A673 (cell line): ENCODE measurements around the gene MATK. TPM values are rescaled to one million over a fixed set of nuclear protein-coding genes. Genes with fewer than 3 reads are reported as not detected.

Experiments
- BruUV-seq: library from RNA; stranded (reverse); fragments of 400-500 nt; replicated peaks from 2 replicates; lab custom pipeline; 2021; lab: Mats Ljungman, UMichigan
- CTCF ChIA-PET: fragments of 300-600 bp; sonication (Branson Sonifier 250); formaldehyde crosslinking; loops from one replicate; lab custom pipeline; 2022; ENCODE audit warnings: antibody characterized with exemption; lab: Charles Lee
- POLR2A ChIA-PET: fragments of 300-600 bp; sonication (Branson Sonifier 250); formaldehyde crosslinking; loops from one replicate; lab custom pipeline; 2022; ENCODE audit warnings: antibody characterized with exemption; ENCODE audit not compliant: low non-redundant PET; lab: Charles Lee
- DNase-seq: peaks from one replicate; pipeline ENCODE4 v3.0.0-alpha.2; 2015; ENCODE audit warnings: low spot score
- H3K27ac ChIP-seq: fragments of 200-600 bp; sonication (generic); 2 replicates; pipeline ENCODE4 v1.5.1; 2016; ENCODE audit warnings: mixed run types, low read depth, mild to moderate bottlenecking, mixed read lengths, antibody characterized with exemption, low read length; ENCODE audit not compliant: poor library complexity, severe bottlenecking
- H3K27me3 ChIP-seq: fragments of 200-600 bp; sonication (generic); replicated peaks from 2 replicates; pipeline ENCODE4 v1.6.1; 2017; ENCODE audit warnings: mixed run types, low read depth, mild to moderate bottlenecking, mixed read lengths, antibody characterized with exemption, low read length; ENCODE audit not compliant: insufficient read depth, poor library complexity
- H3K36me3 ChIP-seq: fragments of 200-600 bp; sonication (generic); 2 replicates; pipeline ENCODE4 v1.6.1; 2016; ENCODE audit warnings: mixed run types, mild to moderate bottlenecking, mixed read lengths, antibody characterized with exemption, low read length; ENCODE audit not compliant: insufficient read depth, poor library complexity, severe bottlenecking
- H3K4me1 ChIP-seq: fragments of 200-600 bp; sonication (generic); 2 replicates; pipeline ENCODE4 v1.6.1; 2017; ENCODE audit warnings: mixed run types, mild to moderate bottlenecking, mixed read lengths, antibody characterized with exemption, low read length; ENCODE audit not compliant: insufficient read depth, poor library complexity, severe bottlenecking
- H3K4me3 ChIP-seq: fragments of 200-600 bp; sonication (generic); 2 replicates; pipeline ENCODE4 v1.5.1; 2016; ENCODE audit warnings: low read depth, mixed run types, mild to moderate bottlenecking, mixed read lengths, low read length; ENCODE audit not compliant: poor library complexity, severe bottlenecking
- H3K9me3 ChIP-seq: fragments of 200-600 bp; sonication (generic); 2 replicates; pipeline ENCODE4 v1.6.1; 2016; ENCODE audit warnings: mixed run types, low read depth, mild to moderate bottlenecking, mixed read lengths, antibody characterized with exemption, low read length; ENCODE audit not compliant: poor library complexity, severe bottlenecking
- EZH2 ChIP-seq: fragments of 200-600 bp; sonication (generic); IDR thresholded peaks from 2 replicates; pipeline ENCODE4 v1.6.1; 2017; ENCODE audit warnings: borderline replicate concordance, low read depth, mild to moderate bottlenecking, mixed read lengths, antibody characterized with exemption, low read length; ENCODE audit not compliant: poor library complexity, severe bottlenecking
- intact Hi-C: fragments of 100-400 bp; cut with micrococcal nuclease; formaldehyde crosslinking; loops from one replicate; pipeline ENCODE4 v1.10.0; 2022; ENCODE audit not compliant: unreplicated experiment
- total RNA-seq: library from RNA; stranded (reverse); gene quantifications from 2 replicates; pipeline ENCODE4 v1.2.3, GENCODE V29; 2021
- TF ChIP-seq, protein P1 (sequence below): fragments of 300-800, 200-600 bp; sonication (generic); conservative IDR thresholded peaks from 2 replicates; pipeline ENCODE4 v1.5.1; 2017; ENCODE audit warnings: low read depth, mild to moderate bottlenecking, antibody characterized with exemption, low read length, moderate library complexity, mixed read lengths

MATK gene
- total RNA-seq, 1 experiment from 2014 or later: 2.0 TPM

DNA sequence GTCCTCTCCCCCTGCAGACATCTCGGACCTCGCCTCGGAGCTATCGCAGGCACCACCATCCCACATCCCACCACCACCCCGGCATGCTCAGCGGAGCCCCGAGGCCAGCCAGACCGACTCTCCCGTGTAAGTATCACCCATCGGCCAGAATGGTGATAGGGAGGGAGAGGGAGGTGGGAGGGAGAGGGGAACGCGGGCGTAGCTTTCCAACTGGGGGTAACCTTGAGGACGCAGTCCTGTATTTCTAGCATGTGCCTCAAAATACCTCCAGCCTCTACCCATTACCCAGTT, 51.9 kb downstream of the MATK start:
- no peaks in the 10 kb centered on the region for H3K9me3 ChIP-seq
- no peak for DNase-seq
- ChIA-PET POLR2A (no interaction called here), CTCF (no interaction called here)
- intact Hi-C loops: no loop called here
- no peaks in the 10 kb centered on the region for H3K36me3 ChIP-seq
- H3K4me3 ChIP-seq: no peak overlapping the region
- TF ChIP-seq, protein P1, sequence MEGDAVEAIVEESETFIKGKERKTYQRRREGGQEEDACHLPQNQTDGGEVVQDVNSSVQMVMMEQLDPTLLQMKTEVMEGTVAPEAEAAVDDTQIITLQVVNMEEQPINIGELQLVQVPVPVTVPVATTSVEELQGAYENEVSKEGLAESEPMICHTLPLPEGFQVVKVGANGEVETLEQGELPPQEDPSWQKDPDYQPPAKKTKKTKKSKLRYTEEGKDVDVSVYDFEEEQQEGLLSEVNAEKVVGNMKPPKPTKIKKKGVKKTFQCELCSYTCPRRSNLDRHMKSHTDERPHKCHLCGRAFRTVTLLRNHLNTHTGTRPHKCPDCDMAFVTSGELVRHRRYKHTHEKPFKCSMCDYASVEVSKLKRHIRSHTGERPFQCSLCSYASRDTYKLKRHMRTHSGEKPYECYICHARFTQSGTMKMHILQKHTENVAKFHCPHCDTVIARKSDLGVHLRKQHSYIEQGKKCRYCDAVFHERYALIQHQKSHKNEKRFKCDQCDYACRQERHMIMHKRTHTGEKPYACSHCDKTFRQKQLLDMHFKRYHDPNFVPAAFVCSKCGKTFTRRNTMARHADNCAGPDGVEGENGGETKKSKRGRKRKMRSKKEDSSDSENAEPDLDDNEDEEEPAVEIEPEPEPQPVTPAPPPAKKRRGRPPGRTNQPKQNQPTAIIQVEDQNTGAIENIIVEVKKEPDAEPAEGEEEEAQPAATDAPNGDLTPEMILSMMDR: no peak
- no peak for TF ChIP-seq EZH2
- H3K27ac ChIP-seq: no peak overlapping the region
- no peaks in the 10 kb centered on the region for H3K27me3 ChIP-seq
- BruUV-seq: no TSS peak
- no peaks in the 10 kb centered on the region for H3K4me1 ChIP-seq

DNA sequence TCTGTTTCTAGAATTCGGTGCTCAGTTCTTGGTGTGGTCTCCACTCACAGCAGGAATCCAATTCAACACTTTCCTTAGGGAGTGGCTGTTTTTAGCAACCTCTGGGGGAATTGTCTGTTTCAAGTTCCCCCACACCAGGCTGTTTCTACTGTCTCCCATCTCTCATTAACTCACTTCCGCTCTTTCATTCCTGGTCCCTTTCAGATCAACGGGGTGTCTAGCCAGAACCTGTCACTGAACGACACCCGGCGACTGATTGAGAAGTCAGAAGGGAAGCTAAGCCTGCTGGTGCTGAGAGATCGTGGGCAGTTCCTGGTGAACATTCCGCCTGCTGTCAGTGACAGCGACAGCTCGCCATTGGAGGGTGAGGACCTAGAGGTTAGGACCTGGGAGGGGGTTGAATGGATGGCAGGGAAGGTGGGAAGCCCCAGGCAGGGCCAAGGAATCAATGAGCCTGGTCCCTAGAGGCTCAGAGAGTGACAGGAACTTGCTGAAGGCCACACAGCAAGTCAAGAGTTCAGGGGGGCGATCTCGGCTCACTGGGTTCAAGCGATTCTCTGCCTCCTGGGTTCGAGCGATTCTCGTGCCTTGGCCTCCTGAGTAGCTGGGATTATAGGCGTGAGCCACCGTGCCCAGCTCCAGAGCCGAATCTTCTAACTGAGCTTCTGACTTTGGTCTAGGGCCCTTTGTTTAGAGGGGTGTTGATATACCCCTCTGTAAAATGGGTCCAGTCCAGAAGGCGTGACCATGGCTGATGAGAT, 52.5 kb downstream of the MATK start:
- DNase-seq: peak; percentile 69
- no TSS peak for BruUV-seq
- no peaks in the 10 kb centered on the region for H3K36me3 ChIP-seq
- no peak overlapping the region for H3K4me3 ChIP-seq
- no peak for TF ChIP-seq EZH2
- TF ChIP-seq, protein P1: no peak
- POLR2A ChIA-PET: no interaction called here
- no peaks in the 10 kb centered on the region for H3K4me1 ChIP-seq
- H3K27ac ChIP-seq: no peak overlapping the region
- CTCF ChIA-PET: no interaction called here
- intact Hi-C loops: no loop called here
- no peaks in the 10 kb centered on the region for H3K9me3 ChIP-seq
- H3K27me3 ChIP-seq: no peaks in the 10 kb centered on the region

DNA sequence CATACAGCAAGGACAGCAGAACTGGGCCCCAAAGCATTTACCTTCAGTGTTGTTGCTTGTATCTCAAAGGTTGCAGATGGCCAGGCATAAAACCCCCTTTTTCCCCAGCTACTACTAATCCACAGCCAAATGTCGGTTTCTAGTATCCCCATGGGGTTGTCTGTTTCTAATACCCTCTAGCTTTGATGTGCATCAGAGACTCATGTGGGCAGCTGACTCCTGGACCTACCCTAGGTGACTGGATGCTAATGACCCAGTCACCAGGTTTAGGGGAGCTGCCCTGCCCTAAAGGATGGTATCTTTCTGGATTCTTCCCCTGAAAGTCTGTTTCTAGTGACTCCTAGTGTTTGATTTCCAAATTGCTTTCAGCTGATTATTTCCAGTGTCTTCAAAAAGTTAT, 54.1 kb downstream of the MATK start:
- BruUV-seq: no TSS peak
- no peaks in the 10 kb centered on the region for H3K36me3 ChIP-seq
- H3K27me3 ChIP-seq: no peaks in the 10 kb centered on the region
- CTCF ChIA-PET: interaction anchor here (0.7 kb wide), 1 partner anchor 154 kb away, joined by 3 read pairs; no protein-coding TSS in a partner anchor
- no peak overlapping the region for H3K27ac ChIP-seq
- no peak for DNase-seq
- POLR2A ChIA-PET: no interaction called here
- no peaks in the 10 kb centered on the region for H3K4me1 ChIP-seq
- intact Hi-C loops: no loop called here
- no peaks in the 10 kb centered on the region for H3K9me3 ChIP-seq
- no peak overlapping the region for H3K4me3 ChIP-seq
- TF ChIP-seq EZH2: no peak
- TF ChIP-seq, protein P1: no peak
